Stimulated activated naive CD8-positive, alpha-beta T cell treated with anti-CD3 and anti-CD28 coated beads, Interleukin-15, amount 100 ng/mL, for 72 hours (primary cell): ENCODE results near the gene IFIH1.

Source experiments
- ATAC-seq: fragments of 150-1000 bp; cut with Tn5 transposase; 2 replicates; pipeline ENCODE4 v1.10.0; 2021; ENCODE audit warnings: mild to moderate bottlenecking, moderate library complexity
- DNase-seq, 2 donors: peaks; one replicate each; pipeline ENCODE4 v3.0.0; 2021 to 2022
- H3K27ac Mint-ChIP-seq, 2 donors: one replicate each; pipeline ENCODE4 v1.8.0; 2022; ENCODE audit warnings: mild to moderate bottlenecking in 2 of 2, mixed read lengths in 2 of 2, moderate library complexity in 2 of 2
- H3K27me3 Mint-ChIP-seq: one replicate; pipeline ENCODE4 v1.8.0; 2022; ENCODE audit warnings: mixed read lengths
- H3K4me1 Mint-ChIP-seq: one replicate; pipeline ENCODE4 v1.8.0; 2022; ENCODE audit warnings: mild to moderate bottlenecking, mixed read lengths
- H3K4me3 Mint-ChIP-seq, 2 donors: one replicate each; pipeline ENCODE4 v1.8.0; 2022; ENCODE audit warnings: mild to moderate bottlenecking in 2 of 2, mixed read lengths in 2 of 2, moderate library complexity in 1 of 2
- H3K9me3 Mint-ChIP-seq, 2 donors: one replicate each; pipeline ENCODE4 v1.8.0; 2022; ENCODE audit warnings: mixed read lengths in 2 of 2

The IFIH1 gene

GRCh38 chr2:162318328-162319180 is at the start of gene IFIH1:
Gene IFIH1 (minus strand): TSS chr2:162318684. CDS start chr2:162318307, 377 bp downstream.
- H3K9me3 Mint-ChIP-seq, result peaks cover 0 to 5% of the 10 kb centered on the region in 2 donors
- H3K27me3 Mint-ChIP-seq, result no peaks in the 10 kb centered on the region
- H3K4me3 Mint-ChIP-seq, result peak within 1 kb of the TSS; percentile 87 to 98
- peaks cover 59% of the 10 kb centered on the region for H3K4me1 Mint-ChIP-seq
- ATAC-seq, result peak; percentile 96
- H3K27ac Mint-ChIP-seq, result peak within 1 kb of the TSS; percentile 96 to 98
- DNase-seq, result peak; percentile 75 to 88

- DNase-seq (no peak), ATAC-seq (no peak)
- no peaks in the 10 kb centered on the region for H3K9me3 Mint-ChIP-seq
- no peaks in the 10 kb centered on the region for H3K27me3 Mint-ChIP-seq
- H3K4me3 Mint-ChIP-seq, result no peak overlapping the region
- no peaks in the 10 kb centered on the region for H3K4me1 Mint-ChIP-seq
- no peak overlapping the region for H3K27ac Mint-ChIP-seq
Observed at GRCh38 chr2:162365392-162365791, 46.9 kb upstream of the IFIH1 start.

GRCh38 chr2:162344617-162344950 is 26.1 kb upstream of the IFIH1 start:
- no peak for ATAC-seq
- Mint-ChIP-seq H3K4me1 (peaks cover 11% of the 10 kb centered on the region), H3K4me3 (peak overlapping the region; percentile 89), H3K27ac (peak overlapping the region in 1 of 2 donors; percentile 30), H3K27me3 (no peaks in the 10 kb centered on the region), H3K9me3 (no peaks in the 10 kb centered on the region)
- DNase-seq, result peak; percentile 14 to 15

DNA sequence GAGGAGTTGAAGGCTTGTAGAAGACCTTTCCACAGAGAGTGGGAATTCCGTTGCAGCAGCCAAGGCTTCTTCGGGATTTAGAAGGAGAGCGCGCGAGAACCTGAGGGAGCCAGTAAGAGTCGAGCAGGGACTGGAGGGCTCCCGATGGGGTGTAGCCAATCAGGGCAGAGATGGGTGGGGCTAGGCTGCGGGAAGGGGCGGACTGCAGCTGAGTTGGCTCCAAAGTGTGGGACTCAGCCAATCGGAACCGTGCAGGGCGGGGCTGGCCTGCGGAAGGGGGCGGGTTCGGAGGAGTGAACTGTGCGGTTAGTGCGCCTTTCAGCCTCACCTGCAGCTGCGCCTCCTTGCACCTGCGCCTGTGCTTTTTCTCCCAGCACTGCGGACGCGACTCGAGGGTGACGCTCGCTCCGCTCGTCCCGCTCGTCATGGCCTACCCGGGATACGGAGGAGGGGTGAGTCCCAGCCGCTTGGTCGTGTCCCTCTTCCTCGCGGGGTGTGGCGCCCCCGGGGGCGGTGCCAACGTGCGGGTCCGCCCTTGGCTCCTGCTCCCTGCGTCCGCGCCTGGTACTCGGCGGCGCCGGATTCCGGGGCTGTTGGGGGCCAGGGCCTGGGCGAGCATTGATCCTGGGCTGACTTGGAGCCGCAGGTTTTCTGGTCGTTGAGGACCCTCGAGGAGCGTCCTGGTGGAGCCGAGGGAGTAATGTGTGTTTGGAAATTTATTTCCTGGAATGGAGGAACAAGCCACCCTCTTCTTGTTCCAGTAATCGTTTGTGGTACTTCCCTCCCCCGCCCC is 25.5 kb upstream of the IFIH1 start, which contains the start of gene GCA:
Gene GCA, plus strand, starts transcription at position 309 of the 793 bp plus-strand sequence. Its CDS starts 117 bp downstream, at position 426.
- Mint-ChIP-seq H3K27me3 (no peaks in the 10 kb centered on the region), H3K4me3 (peak within 1 kb of the TSS; percentile 89), H3K4me1 (peaks cover 11% of the 10 kb centered on the region), H3K9me3 (no peaks in the 10 kb centered on the region), H3K27ac (peak within 1 kb of the TSS in 1 of 2 donors; percentile 30)
- peak; percentile 96 to 97 for DNase-seq
- peak; percentile 99 for ATAC-seq

GRCh38 chr2:162343492-162343823 is 25.0 kb upstream of the IFIH1 start:
- Mint-ChIP-seq H3K4me3 (peak overlapping the region; percentile 89), H3K27me3 (no peaks in the 10 kb centered on the region), H3K27ac (no peak overlapping the region), H3K9me3 (no peaks in the 10 kb centered on the region), H3K4me1 (peaks cover 11% of the 10 kb centered on the region)
- ATAC-seq, result no peak
- no peak for DNase-seq

- Mint-ChIP-seq H3K4me1 (peaks cover 11% of the 10 kb centered on the region), H3K4me3 (no peak overlapping the region), H3K9me3 (no peaks in the 10 kb centered on the region), H3K27me3 (no peaks in the 10 kb centered on the region), H3K27ac (no peak overlapping the region)
- no peak for ATAC-seq
- DNase-seq, result no peak
Observed at GRCh38 chr2:162342841-162343240, 24.4 kb upstream of the IFIH1 start.

- no peak for ATAC-seq
- Mint-ChIP-seq H3K4me3 (no peak overlapping the region), H3K27me3 (no peaks in the 10 kb centered on the region), H3K4me1 (peaks cover 11% of the 10 kb centered on the region), H3K27ac (no peak overlapping the region), H3K9me3 (no peaks in the 10 kb centered on the region)
- DNase-seq, result no peak
Observed at GRCh38 chr2:162342321-162342720, 23.8 kb upstream of the IFIH1 start.

- Mint-ChIP-seq H3K27me3 (no peaks in the 10 kb centered on the region), H3K4me1 (peaks cover 11% of the 10 kb centered on the region), H3K9me3 (no peaks in the 10 kb centered on the region), H3K4me3 (no peak overlapping the region), H3K27ac (no peak overlapping the region)
- ATAC-seq (no peak), DNase-seq (no peak)
Observed at GRCh38 chr2:162340822-162341221, 22.3 kb upstream of the IFIH1 start.

DNA sequence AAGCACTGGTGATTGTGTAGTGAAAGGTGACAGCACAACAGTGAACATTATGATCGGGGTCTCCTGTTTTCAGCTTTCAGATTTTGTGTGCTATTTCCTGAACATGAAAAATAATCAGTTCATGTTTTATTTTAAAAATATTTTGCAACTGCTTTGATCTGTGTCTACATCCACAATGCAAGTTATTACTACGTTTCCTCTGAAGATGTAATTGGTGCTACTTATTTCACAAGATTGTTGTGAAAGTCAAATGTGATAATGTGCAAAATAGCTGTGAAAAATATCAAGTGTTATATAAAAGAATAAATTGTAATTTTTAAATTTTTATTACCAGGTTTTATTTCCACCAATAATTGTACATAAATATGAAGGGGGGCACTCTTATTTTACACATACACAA is 19.4 kb upstream of the IFIH1 start:
- H3K27ac Mint-ChIP-seq, result no peak overlapping the region
- no peak for ATAC-seq
- no peaks in the 10 kb centered on the region for H3K4me1 Mint-ChIP-seq
- no peak overlapping the region for H3K4me3 Mint-ChIP-seq
- no peak for DNase-seq
- H3K9me3 Mint-ChIP-seq, result no peaks in the 10 kb centered on the region
- H3K27me3 Mint-ChIP-seq, result no peaks in the 10 kb centered on the region

DNA sequence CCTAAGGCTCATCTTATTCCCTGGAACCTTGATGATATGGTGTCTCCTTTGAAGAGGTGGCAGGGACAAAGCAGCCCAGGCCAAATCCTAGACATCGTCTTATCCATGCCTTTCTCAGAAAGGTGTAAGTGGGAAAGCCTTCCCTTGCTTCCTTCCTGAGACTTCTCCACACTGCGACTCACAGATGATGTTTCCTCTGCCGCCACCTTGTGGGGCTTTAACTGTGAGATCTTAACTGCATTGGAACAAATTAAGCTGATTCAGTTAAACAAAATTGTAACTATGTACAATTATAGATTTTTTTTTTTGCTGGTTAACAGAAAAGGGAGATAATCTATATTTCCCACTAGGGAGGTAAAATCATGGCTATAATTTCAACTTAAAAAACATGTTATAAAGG is 15.5 kb upstream of the IFIH1 start:
- Mint-ChIP-seq H3K4me1 (no peaks in the 10 kb centered on the region), H3K4me3 (no peak overlapping the region), H3K27me3 (no peaks in the 10 kb centered on the region), H3K9me3 (no peaks in the 10 kb centered on the region), H3K27ac (no peak overlapping the region)
- ATAC-seq (no peak), DNase-seq (no peak)

GRCh38 chr2:162330881-162331280 is 12.4 kb upstream of the IFIH1 start:
- Mint-ChIP-seq H3K4me3 (no peak overlapping the region), H3K4me1 (peaks cover 4% of the 10 kb centered on the region), H3K27me3 (no peaks in the 10 kb centered on the region), H3K9me3 (no peaks in the 10 kb centered on the region), H3K27ac (no peak overlapping the region)
- no peak for DNase-seq
- ATAC-seq, result no peak

DNA sequence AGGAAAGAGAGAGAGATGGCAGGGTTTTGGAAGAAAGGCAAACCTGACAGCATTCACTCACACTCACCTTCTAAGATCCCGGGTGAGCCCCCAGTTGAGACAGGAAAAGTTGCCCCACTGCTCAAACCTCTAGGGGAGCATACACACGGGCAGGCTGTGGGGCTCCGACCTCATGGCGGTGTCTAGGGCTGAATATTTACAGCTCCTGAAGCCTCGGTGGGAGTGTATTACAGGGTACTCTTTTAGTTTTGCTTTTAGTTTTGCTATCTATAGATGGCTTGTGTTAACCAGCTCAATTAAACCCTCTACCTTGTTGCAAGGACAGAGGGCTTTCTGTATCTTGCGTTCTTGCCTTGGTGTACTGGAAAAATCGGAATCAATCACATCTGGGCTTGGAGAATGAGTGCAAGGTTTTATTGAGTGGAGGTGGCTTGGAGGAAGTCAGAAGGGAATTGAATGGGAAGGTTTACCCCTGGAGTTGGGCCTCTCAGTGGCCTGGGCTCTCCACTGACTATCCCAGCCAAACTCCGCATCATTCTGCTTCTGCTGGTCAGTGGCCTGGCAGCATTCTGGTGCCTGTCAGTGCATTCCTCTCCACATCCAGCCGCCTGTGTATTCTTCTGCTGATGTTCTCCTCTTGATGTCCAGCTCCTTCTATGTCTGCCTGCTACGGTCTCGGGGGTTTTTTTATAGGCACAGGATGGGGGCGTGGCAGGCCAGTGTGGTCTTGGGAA is 10.1 kb upstream of the IFIH1 start:
- H3K4me3 Mint-ChIP-seq, result no peak overlapping the region
- ATAC-seq, result peak; percentile 29
- no peaks in the 10 kb centered on the region for H3K9me3 Mint-ChIP-seq
- no peak for DNase-seq
- no peaks in the 10 kb centered on the region for H3K27me3 Mint-ChIP-seq
- H3K27ac Mint-ChIP-seq, result no peak overlapping the region
- H3K4me1 Mint-ChIP-seq, result peaks cover 4% of the 10 kb centered on the region

GRCh38 chr2:162327806-162328205 is 9.3 kb upstream of the IFIH1 start:
- peaks cover 4% of the 10 kb centered on the region for H3K4me1 Mint-ChIP-seq
- H3K27ac Mint-ChIP-seq, result peak overlapping the region in 1 of 2 donors; percentile 22
- no peak overlapping the region for H3K4me3 Mint-ChIP-seq

GRCh38 chr2:162327134-162327769 is 8.8 kb upstream of the IFIH1 start:
- H3K4me1 Mint-ChIP-seq, result peaks cover 4% of the 10 kb centered on the region
- ATAC-seq (peak; percentile 53), DNase-seq (peak in 1 of 2 donors; percentile 16)
- peak overlapping the region in 1 of 2 donors; percentile 56 for H3K27ac Mint-ChIP-seq
- H3K9me3 Mint-ChIP-seq, result no peaks in the 10 kb centered on the region
- H3K4me3 Mint-ChIP-seq, result no peak overlapping the region
- H3K27me3 Mint-ChIP-seq, result no peaks in the 10 kb centered on the region

More at GRCh38 chr2:162327806-162328205, 9.3 kb upstream of the IFIH1 start:
- Mint-ChIP-seq H3K9me3 (no peaks in the 10 kb centered on the region), H3K27me3 (no peaks in the 10 kb centered on the region)
- DNase-seq, result no peak
- no peak for ATAC-seq

GRCh38 chr2:162324953-162325352 is 6.5 kb upstream of the IFIH1 start:
- Mint-ChIP-seq H3K4me3 (no peak overlapping the region), H3K9me3 (no peaks in the 10 kb centered on the region), H3K4me1 (peaks cover 18% of the 10 kb centered on the region), H3K27me3 (no peaks in the 10 kb centered on the region), H3K27ac (no peak overlapping the region)
- DNase-seq (no peak), ATAC-seq (no peak)
